ENCODE measurements around the gene ANAPC13.

DNA sequence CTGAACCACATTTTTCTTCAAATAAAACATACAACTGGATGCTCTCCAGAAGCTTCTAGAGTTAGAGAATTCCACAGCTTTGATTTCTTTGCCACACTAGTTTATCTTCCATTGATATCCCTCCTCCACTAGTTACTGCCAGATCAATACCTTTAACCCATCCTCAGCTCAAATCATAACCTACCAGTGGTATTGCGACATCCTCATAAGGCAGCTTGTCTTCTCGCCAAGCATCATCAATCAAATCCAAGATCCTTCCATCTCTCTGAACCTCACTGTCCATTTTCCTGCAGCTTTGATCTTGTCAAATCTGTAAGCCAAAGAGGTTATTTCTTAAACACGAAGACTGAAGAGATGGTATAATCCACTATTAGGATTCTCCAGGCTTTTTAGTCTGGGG is 3.2 kb downstream of the ANAPC13 start:
- TF ChIP-seq, protein P1, sequence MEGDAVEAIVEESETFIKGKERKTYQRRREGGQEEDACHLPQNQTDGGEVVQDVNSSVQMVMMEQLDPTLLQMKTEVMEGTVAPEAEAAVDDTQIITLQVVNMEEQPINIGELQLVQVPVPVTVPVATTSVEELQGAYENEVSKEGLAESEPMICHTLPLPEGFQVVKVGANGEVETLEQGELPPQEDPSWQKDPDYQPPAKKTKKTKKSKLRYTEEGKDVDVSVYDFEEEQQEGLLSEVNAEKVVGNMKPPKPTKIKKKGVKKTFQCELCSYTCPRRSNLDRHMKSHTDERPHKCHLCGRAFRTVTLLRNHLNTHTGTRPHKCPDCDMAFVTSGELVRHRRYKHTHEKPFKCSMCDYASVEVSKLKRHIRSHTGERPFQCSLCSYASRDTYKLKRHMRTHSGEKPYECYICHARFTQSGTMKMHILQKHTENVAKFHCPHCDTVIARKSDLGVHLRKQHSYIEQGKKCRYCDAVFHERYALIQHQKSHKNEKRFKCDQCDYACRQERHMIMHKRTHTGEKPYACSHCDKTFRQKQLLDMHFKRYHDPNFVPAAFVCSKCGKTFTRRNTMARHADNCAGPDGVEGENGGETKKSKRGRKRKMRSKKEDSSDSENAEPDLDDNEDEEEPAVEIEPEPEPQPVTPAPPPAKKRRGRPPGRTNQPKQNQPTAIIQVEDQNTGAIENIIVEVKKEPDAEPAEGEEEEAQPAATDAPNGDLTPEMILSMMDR (tag by site-specific recombination; IDR thresholded peaks at IDR 0.05): no peak
- TF ChIP-seq, protein P2, sequence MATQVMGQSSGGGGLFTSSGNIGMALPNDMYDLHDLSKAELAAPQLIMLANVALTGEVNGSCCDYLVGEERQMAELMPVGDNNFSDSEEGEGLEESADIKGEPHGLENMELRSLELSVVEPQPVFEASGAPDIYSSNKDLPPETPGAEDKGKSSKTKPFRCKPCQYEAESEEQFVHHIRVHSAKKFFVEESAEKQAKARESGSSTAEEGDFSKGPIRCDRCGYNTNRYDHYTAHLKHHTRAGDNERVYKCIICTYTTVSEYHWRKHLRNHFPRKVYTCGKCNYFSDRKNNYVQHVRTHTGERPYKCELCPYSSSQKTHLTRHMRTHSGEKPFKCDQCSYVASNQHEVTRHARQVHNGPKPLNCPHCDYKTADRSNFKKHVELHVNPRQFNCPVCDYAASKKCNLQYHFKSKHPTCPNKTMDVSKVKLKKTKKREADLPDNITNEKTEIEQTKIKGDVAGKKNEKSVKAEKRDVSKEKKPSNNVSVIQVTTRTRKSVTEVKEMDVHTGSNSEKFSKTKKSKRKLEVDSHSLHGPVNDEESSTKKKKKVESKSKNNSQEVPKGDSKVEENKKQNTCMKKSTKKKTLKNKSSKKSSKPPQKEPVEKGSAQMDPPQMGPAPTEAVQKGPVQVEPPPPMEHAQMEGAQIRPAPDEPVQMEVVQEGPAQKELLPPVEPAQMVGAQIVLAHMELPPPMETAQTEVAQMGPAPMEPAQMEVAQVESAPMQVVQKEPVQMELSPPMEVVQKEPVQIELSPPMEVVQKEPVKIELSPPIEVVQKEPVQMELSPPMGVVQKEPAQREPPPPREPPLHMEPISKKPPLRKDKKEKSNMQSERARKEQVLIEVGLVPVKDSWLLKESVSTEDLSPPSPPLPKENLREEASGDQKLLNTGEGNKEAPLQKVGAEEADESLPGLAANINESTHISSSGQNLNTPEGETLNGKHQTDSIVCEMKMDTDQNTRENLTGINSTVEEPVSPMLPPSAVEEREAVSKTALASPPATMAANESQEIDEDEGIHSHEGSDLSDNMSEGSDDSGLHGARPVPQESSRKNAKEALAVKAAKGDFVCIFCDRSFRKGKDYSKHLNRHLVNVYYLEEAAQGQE (tag by site-specific recombination; IDR thresholded peaks at IDR 0.05): no peak
- TF ChIP-seq ZSCAN30 (tag by site-specific recombination; IDR thresholded peaks at IDR 0.05) (no peak), KLF7 (tag by site-specific recombination; IDR thresholded peaks at IDR 0.05; ENCODE audit: borderline replicate concordance) (no peak), KLF16 (tag by site-specific recombination; IDR thresholded peaks at IDR 0.05) (no peak), SP2 (tag by site-specific recombination; IDR thresholded peaks at IDR 0.05) (no peak), ZNF302 (tag by site-specific recombination; IDR thresholded peaks at IDR 0.05; ENCODE audit: low read depth) (no peak), GLIS1 (tag by site-specific recombination; IDR thresholded peaks at IDR 0.05) (no peak)

Measured in HEK293 (cell line).